Measurements from ENCODE around the gene MYH7.

DNA sequence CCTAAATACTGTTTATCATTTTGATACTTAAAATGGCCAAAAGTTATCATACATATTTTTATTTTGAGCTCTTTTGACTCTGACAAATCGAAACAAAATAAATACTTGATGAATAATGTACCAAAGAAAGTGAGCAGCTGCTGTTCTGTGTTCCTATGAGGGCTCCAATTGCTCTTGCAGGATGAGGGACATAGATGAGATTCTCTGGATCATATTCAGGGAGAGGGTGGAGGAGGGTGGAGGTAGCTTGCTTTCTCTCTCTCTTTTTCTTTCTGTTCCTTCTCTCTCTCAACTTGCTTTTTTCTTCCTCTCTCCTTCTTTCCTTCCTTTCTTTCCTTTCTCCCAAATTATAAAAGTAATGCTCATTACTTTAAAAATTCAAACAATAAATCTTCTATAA is 8.9 kb upstream of the MYH7 start:
- TF ChIP-seq, protein P1, sequence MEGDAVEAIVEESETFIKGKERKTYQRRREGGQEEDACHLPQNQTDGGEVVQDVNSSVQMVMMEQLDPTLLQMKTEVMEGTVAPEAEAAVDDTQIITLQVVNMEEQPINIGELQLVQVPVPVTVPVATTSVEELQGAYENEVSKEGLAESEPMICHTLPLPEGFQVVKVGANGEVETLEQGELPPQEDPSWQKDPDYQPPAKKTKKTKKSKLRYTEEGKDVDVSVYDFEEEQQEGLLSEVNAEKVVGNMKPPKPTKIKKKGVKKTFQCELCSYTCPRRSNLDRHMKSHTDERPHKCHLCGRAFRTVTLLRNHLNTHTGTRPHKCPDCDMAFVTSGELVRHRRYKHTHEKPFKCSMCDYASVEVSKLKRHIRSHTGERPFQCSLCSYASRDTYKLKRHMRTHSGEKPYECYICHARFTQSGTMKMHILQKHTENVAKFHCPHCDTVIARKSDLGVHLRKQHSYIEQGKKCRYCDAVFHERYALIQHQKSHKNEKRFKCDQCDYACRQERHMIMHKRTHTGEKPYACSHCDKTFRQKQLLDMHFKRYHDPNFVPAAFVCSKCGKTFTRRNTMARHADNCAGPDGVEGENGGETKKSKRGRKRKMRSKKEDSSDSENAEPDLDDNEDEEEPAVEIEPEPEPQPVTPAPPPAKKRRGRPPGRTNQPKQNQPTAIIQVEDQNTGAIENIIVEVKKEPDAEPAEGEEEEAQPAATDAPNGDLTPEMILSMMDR (IDR thresholded peaks at IDR 0.05): no peak
- TF ChIP-seq, protein P2, sequence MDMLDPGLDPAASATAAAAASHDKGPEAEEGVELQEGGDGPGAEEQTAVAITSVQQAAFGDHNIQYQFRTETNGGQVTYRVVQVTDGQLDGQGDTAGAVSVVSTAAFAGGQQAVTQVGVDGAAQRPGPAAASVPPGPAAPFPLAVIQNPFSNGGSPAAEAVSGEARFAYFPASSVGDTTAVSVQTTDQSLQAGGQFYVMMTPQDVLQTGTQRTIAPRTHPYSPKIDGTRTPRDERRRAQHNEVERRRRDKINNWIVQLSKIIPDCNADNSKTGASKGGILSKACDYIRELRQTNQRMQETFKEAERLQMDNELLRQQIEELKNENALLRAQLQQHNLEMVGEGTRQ (IDR thresholded peaks at IDR 0.05): no peak
- TF ChIP-seq ESRRA (IDR thresholded peaks at IDR 0.05; ENCODE audit: borderline replicate concordance, low read length): no peak
- no peak for TF ChIP-seq HOXA7 (CRISPR knock-in tag; IDR thresholded peaks at IDR 0.05)

Data from A549 (cell line).